Hepatocyte (in vitro differentiated cells): ENCODE results near the gene TRIM37. TPM values are rescaled to one million over a fixed set of nuclear protein-coding genes. Genes with fewer than 3 reads are reported as not detected.

Experiments used
- DNase-seq: peaks from one replicate; pipeline ENCODE4 v3.0.0-alpha.2; 2016; ENCODE audit warnings: low spot score
- H2AFZ ChIP-seq: fragments of 200-600 bp; sonication (generic); 2 replicates; pipeline ENCODE4 v1.6.0; 2016; ENCODE audit warnings: antibody characterized with exemption, mild to moderate bottlenecking
- H3K27ac ChIP-seq: fragments of 200-600 bp; sonication (generic); 2 replicates; pipeline ENCODE4 v1.5.1; 2016; ENCODE audit warnings: mild to moderate bottlenecking
- H3K27me3 ChIP-seq: fragments of 200-600 bp; sonication (generic); 2 replicates; pipeline ENCODE4 v1.6.1; 2016
- H3K36me3 ChIP-seq: fragments of 200-600 bp; sonication (generic); replicated peaks from 2 replicates; pipeline ENCODE4 v1.5.1; 2016; ENCODE audit warnings: low read depth; ENCODE audit not compliant: insufficient read depth
- H3K4me1 ChIP-seq: fragments of 200-600 bp; sonication (generic); 2 replicates; pipeline ENCODE4 v1.5.1; 2016; ENCODE audit warnings: mild to moderate bottlenecking, moderate library complexity; ENCODE audit not compliant: insufficient read depth
- H3K4me2 ChIP-seq: fragments of 200-600 bp; sonication (generic); 2 replicates; pipeline ENCODE4 v1.6.0; 2016
- H3K4me3 ChIP-seq: fragments of 200-600 bp; sonication (generic); 2 replicates; pipeline ENCODE4 v1.5.1; 2016; ENCODE audit warnings: mild to moderate bottlenecking
- H3K79me2 ChIP-seq: fragments of 200-600 bp; sonication (generic); 2 replicates; pipeline ENCODE4 v1.6.0; 2017; ENCODE audit warnings: mild to moderate bottlenecking
- H3K9me2 ChIP-seq: fragments of 200-600 bp; sonication (generic); replicated peaks from 2 replicates; pipeline ENCODE4 v1.6.0; 2017; ENCODE audit warnings: mild to moderate bottlenecking; ENCODE audit not compliant: insufficient read depth
- H3K9me3 ChIP-seq: fragments of 200-600 bp; sonication (generic); 2 replicates; pipeline ENCODE4 v1.5.1; 2016; ENCODE audit warnings: low read depth, mild to moderate bottlenecking
- H4K20me1 ChIP-seq: fragments of 200-600 bp; sonication (generic); 2 replicates; pipeline ENCODE4 v1.6.0; 2016; ENCODE audit warnings: mild to moderate bottlenecking; ENCODE audit not compliant: insufficient read depth, poor library complexity, severe bottlenecking
- EZH2 ChIP-seq: fragments of 200-600 bp; sonication (generic); IDR thresholded peaks from 2 replicates; pipeline ENCODE4 v1.6.1; 2016; ENCODE audit warnings: antibody characterized with exemption, mild to moderate bottlenecking, borderline replicate concordance
- EZH2phosphoT487 ChIP-seq: fragments of 200-600 bp; sonication (generic); IDR thresholded peaks from one replicate; pipeline ENCODE4 v1.6.1; 2018; ENCODE audit warnings: antibody characterized with exemption, mild to moderate bottlenecking, low read depth, moderate library complexity; ENCODE audit not compliant: unreplicated experiment, severe bottlenecking
- WGBS: methylation state at CpG from one replicate; pipeline ENCODE4 v1.1.6; 2016; ENCODE audit warnings: low lambda C conversion rate; ENCODE audit errors: missing lambda C conversion rate; 5-methylcytosine and 5-hydroxymethylcytosine counted together
- polyA plus RNA-seq: library from polyadenylated mRNA; unstranded; fragments of >200 nt; fragmentation: Nextera tagmentation; extraction: Ambion mirVana; gene quantifications from 2 replicates; pipeline ENCODE4 v1.2.1, GENCODE V29; 2016
- total RNA-seq: library from RNA; depleted of rRNA; stranded (reverse); fragments of >200 nt; gene quantifications from 2 replicates; pipeline ENCODE4 v1.2.3, GENCODE V29; 2014
- TF ChIP-seq, protein P1 (sequence below): fragments of 200-600 bp; sonication (generic); IDR thresholded peaks from 2 replicates; pipeline ENCODE4 v1.5.1; 2016; ENCODE audit warnings: antibody characterized with exemption, mild to moderate bottlenecking; ENCODE audit not compliant: poor library complexity

The TRIM37 gene
- total and polyA plus RNA-seq, 2 experiments from 2014 or later: 9.7 to 20.3 TPM

DNA sequence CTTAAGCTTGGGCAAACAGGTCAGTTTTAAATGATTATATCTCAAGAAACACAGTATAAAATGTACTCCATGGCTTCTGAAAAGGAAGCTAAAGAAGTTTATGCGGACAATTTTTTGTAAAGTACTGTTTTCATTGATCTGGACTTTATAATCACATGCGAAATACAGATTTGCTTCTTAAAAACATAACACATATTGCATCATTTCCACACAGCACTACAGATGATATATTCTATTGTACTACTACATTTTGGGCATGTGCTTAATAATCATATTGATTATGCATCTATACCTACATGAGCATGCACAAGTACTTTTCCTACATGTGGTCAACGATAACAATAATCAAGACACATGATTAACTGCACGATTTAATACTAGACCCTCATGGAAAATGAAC lies 22.5 kb downstream of the TRIM37 start:
- no peaks in the 10 kb centered on the region for H4K20me1 ChIP-seq
- TF ChIP-seq, protein P1, sequence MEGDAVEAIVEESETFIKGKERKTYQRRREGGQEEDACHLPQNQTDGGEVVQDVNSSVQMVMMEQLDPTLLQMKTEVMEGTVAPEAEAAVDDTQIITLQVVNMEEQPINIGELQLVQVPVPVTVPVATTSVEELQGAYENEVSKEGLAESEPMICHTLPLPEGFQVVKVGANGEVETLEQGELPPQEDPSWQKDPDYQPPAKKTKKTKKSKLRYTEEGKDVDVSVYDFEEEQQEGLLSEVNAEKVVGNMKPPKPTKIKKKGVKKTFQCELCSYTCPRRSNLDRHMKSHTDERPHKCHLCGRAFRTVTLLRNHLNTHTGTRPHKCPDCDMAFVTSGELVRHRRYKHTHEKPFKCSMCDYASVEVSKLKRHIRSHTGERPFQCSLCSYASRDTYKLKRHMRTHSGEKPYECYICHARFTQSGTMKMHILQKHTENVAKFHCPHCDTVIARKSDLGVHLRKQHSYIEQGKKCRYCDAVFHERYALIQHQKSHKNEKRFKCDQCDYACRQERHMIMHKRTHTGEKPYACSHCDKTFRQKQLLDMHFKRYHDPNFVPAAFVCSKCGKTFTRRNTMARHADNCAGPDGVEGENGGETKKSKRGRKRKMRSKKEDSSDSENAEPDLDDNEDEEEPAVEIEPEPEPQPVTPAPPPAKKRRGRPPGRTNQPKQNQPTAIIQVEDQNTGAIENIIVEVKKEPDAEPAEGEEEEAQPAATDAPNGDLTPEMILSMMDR: no peak
- TF ChIP-seq EZH2phosphoT487 (no peak), EZH2 (no peak)

GRCh38 chr17:59074494-59074893 lies 32.2 kb downstream of the TRIM37 start:
- Histone ChIP-seq H3K36me3 (peaks cover 3% of the 10 kb centered on the region), H3K4me2 (no peak overlapping the region), H3K27me3 (no peaks in the 10 kb centered on the region), H3K9me3 (no peaks in the 10 kb centered on the region), H3K27ac (no peak overlapping the region), H3K9me2 (no peaks in the 10 kb centered on the region), H4K20me1 (no peaks in the 10 kb centered on the region), H2AFZ (no peak overlapping the region), H3K79me2 (no peaks in the 10 kb centered on the region), H3K4me1 (no peaks in the 10 kb centered on the region), H3K4me3 (no peak overlapping the region)
- DNase-seq: no peak
- TF ChIP-seq EZH2phosphoT487 (no peak), EZH2 (no peak)
- TF ChIP-seq, protein P1: no peak

More for the DNA sequence above, 22.5 kb downstream of the TRIM37 start:
- Histone ChIP-seq H2AFZ (no peak overlapping the region), H3K4me3 (no peak overlapping the region), H3K4me1 (no peaks in the 10 kb centered on the region), H3K9me3 (no peaks in the 10 kb centered on the region), H3K4me2 (no peak overlapping the region), H3K27ac (no peak overlapping the region), H3K27me3 (no peaks in the 10 kb centered on the region), H3K79me2 (no peaks in the 10 kb centered on the region), H3K9me2 (no peaks in the 10 kb centered on the region), H3K36me3 (peaks cover 3% of the 10 kb centered on the region)
- 98% methylated on average over 4 of the region's 4 CpGs for WGBS
- no peak for DNase-seq

- Histone ChIP-seq H3K4me1 (no peaks in the 10 kb centered on the region), H3K4me2 (no peak overlapping the region), H4K20me1 (no peaks in the 10 kb centered on the region)
These were observed 32.7 kb downstream of the TRIM37 start for GRCh38 chr17:59073972-59074371.

More at GRCh38 chr17:59073972-59074371, 32.7 kb downstream of the TRIM37 start:
- H3K27ac ChIP-seq: no peak overlapping the region
- no peak for DNase-seq
- 93% methylated on average over 1 of the region's 1 CpG for WGBS
- no peak overlapping the region for H3K4me3 ChIP-seq
- H3K36me3 ChIP-seq: no peaks in the 10 kb centered on the region
- H3K27me3 ChIP-seq: no peaks in the 10 kb centered on the region
- H3K79me2 ChIP-seq: no peaks in the 10 kb centered on the region
- H2AFZ ChIP-seq: no peak overlapping the region
- H3K9me3 ChIP-seq: no peaks in the 10 kb centered on the region
- no peaks in the 10 kb centered on the region for H3K9me2 ChIP-seq
- TF ChIP-seq, protein P1: no peak
- TF ChIP-seq EZH2 (no peak), EZH2phosphoT487 (no peak)
